Muscle of leg (tissue), 11 donors: ENCODE results near the gene POLD1. TPM values are rescaled to one million over a fixed set of nuclear protein-coding genes. Genes with fewer than 3 reads are reported as not detected.
"Not testable (repeated sequence)": the region's sequence is repeated elsewhere in the genome, so short reads cannot be mapped to it uniquely, and the experiment has no call there.

Source experiments
- DNase-seq: peaks from one replicate; pipeline ENCODE4 v3.0.0; 2013
- H3K27ac ChIP-seq: one replicate; pipeline ENCODE4 v1.5.1; 2013; ENCODE audit warnings: mild to moderate bottlenecking, low read length, control low read depth
- H3K27me3 ChIP-seq: one replicate; pipeline ENCODE4 v1.6.1; 2013; ENCODE audit warnings: low read length; ENCODE audit not compliant: control insufficient read depth, insufficient read depth
- H3K36me3 ChIP-seq: one replicate; pipeline ENCODE4 v1.6.1; 2013; ENCODE audit warnings: low read length; ENCODE audit not compliant: control insufficient read depth, insufficient read depth
- H3K4me1 ChIP-seq: one replicate; pipeline ENCODE4 v1.6.1; 2013; ENCODE audit warnings: low read length; ENCODE audit not compliant: control insufficient read depth, insufficient read depth
- H3K4me3 ChIP-seq: one replicate; pipeline ENCODE4 v1.5.1; 2013; ENCODE audit warnings: low read length, control low read depth
- H3K9me3 ChIP-seq: replicated peaks from 2 replicates; pipeline ENCODE4 v1.6.1; 2013; ENCODE audit warnings: low read depth, low read length; ENCODE audit not compliant: control insufficient read depth
- WGBS: methylation state at CpG from one replicate; pipeline ENCODE4 v1.1.5; 2013; ENCODE audit warnings: missing lambda C conversion rate; ENCODE audit not compliant: insufficient coverage; 5-methylcytosine and 5-hydroxymethylcytosine counted together
- polyA plus RNA-seq, 8 donors: library from polyadenylated mRNA; unstranded; fragments of 120-200 nt; gene quantifications; one replicate each; pipeline versions ENCODE4 v1.2.1 to v1.2.3, GENCODE V29; 2013; ENCODE audit warnings: inconsistent platforms in 1 of 8, low replicate concordance in 1 of 8; ENCODE audit not compliant: insufficient read length in 8 of 8, insufficient read depth in 1 of 8
- total RNA-seq: library from RNA; stranded (reverse); fragments of 120-200 nt; gene quantifications from one replicate; pipeline ENCODE4 v1.2.4, GENCODE V29; 2013

Gene POLD1
- total and polyA plus RNA-seq, 9 donors: 17.6 to 26.9 (median 20.3) TPM

- H3K27ac ChIP-seq: no peak overlapping the region
- peaks cover 28% of the 10 kb centered on the region for H3K4me1 ChIP-seq
- H3K36me3 ChIP-seq: peaks cover 53% of the 10 kb centered on the region
Observed at GRCh38 chr19:50380137-50380536, 4.0 kb upstream of the POLD1 start.

GRCh38 chr19:50380751-50381151 is 3.4 kb upstream of the POLD1 start:
- peaks cover 31% of the 10 kb centered on the region for H3K4me1 ChIP-seq
- peak overlapping the region; percentile 13 for H3K27ac ChIP-seq
- 74% methylated on average over 7 of the region's 8 CpGs for WGBS
- DNase-seq: no peak
- H3K27me3 ChIP-seq: no peaks in the 10 kb centered on the region
- no peaks in the 10 kb centered on the region for H3K9me3 ChIP-seq
- H3K4me3 ChIP-seq: no peak overlapping the region
- H3K36me3 ChIP-seq: peaks cover 53% of the 10 kb centered on the region

More at GRCh38 chr19:50380137-50380536, 4.0 kb upstream of the POLD1 start:
- Histone ChIP-seq H3K27me3 (no peaks in the 10 kb centered on the region), H3K4me3 (no peak overlapping the region), H3K9me3 (no peaks in the 10 kb centered on the region)
- DNase-seq: no peak
- 59% methylated on average over 4 of the region's 11 CpGs for WGBS

- H3K4me3 ChIP-seq: no peak overlapping the region
- H3K9me3 ChIP-seq: no peaks in the 10 kb centered on the region
- peaks cover 57% of the 10 kb centered on the region for H3K36me3 ChIP-seq
- no peak overlapping the region for H3K27ac ChIP-seq
- 89% methylated on average over 57 of the region's 58 CpGs for WGBS
- no peak for DNase-seq
- H3K4me1 ChIP-seq: peaks cover 28% of the 10 kb centered on the region
- H3K27me3 ChIP-seq: no peaks in the 10 kb centered on the region
Observed at GRCh38 chr19:50381881-50382729, 2.0 kb upstream of the POLD1 start.

- peak; percentile 51 for DNase-seq
- Histone ChIP-seq H3K4me1 (peaks cover 27% of the 10 kb centered on the region), H3K9me3 (no peaks in the 10 kb centered on the region), H3K36me3 (peaks cover 52% of the 10 kb centered on the region), H3K27me3 (no peaks in the 10 kb centered on the region), H3K27ac (peak overlapping the region; percentile 99), H3K4me3 (peak overlapping the region; percentile 82)
- 40% methylated on average over 17 of the region's 21 CpGs for WGBS
Observed at GRCh38 chr19:50383001-50383851, 921 bp upstream of the POLD1 start.

- Histone ChIP-seq H3K27me3 (no peaks in the 10 kb centered on the region), H3K27ac (peak overlapping the region; percentile 99), H3K9me3 (no peaks in the 10 kb centered on the region), H3K4me1 (peaks cover 27% of the 10 kb centered on the region), H3K36me3 (peaks cover 35% of the 10 kb centered on the region), H3K4me3 (peak overlapping the region; percentile 82)
- peak; percentile 69 for DNase-seq
- 4% methylated on average over 22 of the region's 26 CpGs for WGBS
Observed at GRCh38 chr19:50384685-50385535, 763 bp downstream of the POLD1 start.

GRCh38 chr19:50387176-50387867 is 3.2 kb downstream of the POLD1 start:
- no peak for DNase-seq
- 79% methylated on average over 16 of the region's 21 CpGs for WGBS
- Histone ChIP-seq H3K9me3 (no peaks in the 10 kb centered on the region), H3K27me3 (no peaks in the 10 kb centered on the region), H3K4me1 (peaks cover 17% of the 10 kb centered on the region), H3K27ac (no peak overlapping the region), H3K36me3 (peaks cover 12% of the 10 kb centered on the region), H3K4me3 (no peak overlapping the region)

- Histone ChIP-seq H3K4me1 (peaks cover 17% of the 10 kb centered on the region), H3K4me3 (no peak overlapping the region), H3K27ac (no peak overlapping the region), H3K9me3 (no peaks in the 10 kb centered on the region), H3K27me3 (no peaks in the 10 kb centered on the region), H3K36me3 (peaks cover 7% of the 10 kb centered on the region)
- WGBS: 96% methylated on average over 5 of the region's 8 CpGs
- no peak for DNase-seq
Observed at GRCh38 chr19:50387868-50388245, 3.7 kb downstream of the POLD1 start.

GRCh38 chr19:50390295-50390694 is 6.1 kb downstream of the POLD1 start:
- not testable (repeated sequence) for H3K9me3 ChIP-seq, DNase-seq, H3K4me3 ChIP-seq, H3K27ac ChIP-seq, H3K36me3 ChIP-seq, H3K27me3 ChIP-seq, H3K4me1 ChIP-seq
- no CpG with 5 or more reads among the region's 3 CpGs for WGBS

- H3K27me3 ChIP-seq, H3K27ac ChIP-seq, H3K4me1 ChIP-seq, H3K9me3 ChIP-seq, DNase-seq, H3K4me3 ChIP-seq, H3K36me3 ChIP-seq: not testable (repeated sequence)
- WGBS: 97% methylated on average over 15 of the region's 23 CpGs
Observed at GRCh38 chr19:50390952-50391351, 6.8 kb downstream of the POLD1 start.
